GM12864 (cell line): ENCODE data around the gene PODNL1.

Experiments used
- DNase-seq: peaks from one replicate; pipeline ENCODE4 v3.0.0-alpha.2; 2011; ENCODE audit warnings: low read depth
- H3K4me3 ChIP-seq: 2 replicates; pipeline ENCODE4 v1.5.1; 2011; ENCODE audit warnings: mild to moderate bottlenecking, low read depth, low read length, control low read depth
- TF ChIP-seq, protein P1 (sequence below): IDR thresholded peaks from 2 replicates; pipeline ENCODE4 v1.5.1; 2011; ENCODE audit warnings: low read depth, mild to moderate bottlenecking, moderate library complexity, low read length, control low read depth, inconsistent platforms; ENCODE audit errors: missing control alignments

Gene PODNL1

DNA sequence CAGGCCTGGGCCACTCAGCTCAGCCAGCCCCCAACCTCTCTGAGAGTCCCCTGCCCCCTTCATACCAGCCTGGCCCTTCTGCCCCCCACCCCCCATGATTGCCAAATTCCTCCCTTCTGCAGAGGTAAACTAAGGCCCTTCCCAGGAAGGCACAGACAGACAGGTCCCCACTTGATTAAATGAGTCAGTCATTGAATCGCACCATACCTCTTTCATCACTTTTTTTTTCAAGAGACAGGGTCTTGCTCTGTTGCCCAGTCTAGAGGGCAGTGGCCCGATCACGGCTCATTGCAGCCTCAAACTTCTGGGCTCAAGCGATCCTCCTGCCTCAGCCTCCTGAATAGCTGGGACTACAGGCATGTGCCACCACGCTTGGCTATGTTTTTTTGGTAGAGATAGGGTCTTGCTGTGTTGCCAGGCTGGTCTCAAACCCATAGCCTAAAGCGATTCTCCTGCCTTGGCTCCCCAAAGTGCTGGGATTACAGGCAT is 6.0 kb downstream of the PODNL1 start:
- H3K4me3 ChIP-seq, result no peak overlapping the region
- DNase-seq, result no peak
- TF ChIP-seq, protein P1, sequence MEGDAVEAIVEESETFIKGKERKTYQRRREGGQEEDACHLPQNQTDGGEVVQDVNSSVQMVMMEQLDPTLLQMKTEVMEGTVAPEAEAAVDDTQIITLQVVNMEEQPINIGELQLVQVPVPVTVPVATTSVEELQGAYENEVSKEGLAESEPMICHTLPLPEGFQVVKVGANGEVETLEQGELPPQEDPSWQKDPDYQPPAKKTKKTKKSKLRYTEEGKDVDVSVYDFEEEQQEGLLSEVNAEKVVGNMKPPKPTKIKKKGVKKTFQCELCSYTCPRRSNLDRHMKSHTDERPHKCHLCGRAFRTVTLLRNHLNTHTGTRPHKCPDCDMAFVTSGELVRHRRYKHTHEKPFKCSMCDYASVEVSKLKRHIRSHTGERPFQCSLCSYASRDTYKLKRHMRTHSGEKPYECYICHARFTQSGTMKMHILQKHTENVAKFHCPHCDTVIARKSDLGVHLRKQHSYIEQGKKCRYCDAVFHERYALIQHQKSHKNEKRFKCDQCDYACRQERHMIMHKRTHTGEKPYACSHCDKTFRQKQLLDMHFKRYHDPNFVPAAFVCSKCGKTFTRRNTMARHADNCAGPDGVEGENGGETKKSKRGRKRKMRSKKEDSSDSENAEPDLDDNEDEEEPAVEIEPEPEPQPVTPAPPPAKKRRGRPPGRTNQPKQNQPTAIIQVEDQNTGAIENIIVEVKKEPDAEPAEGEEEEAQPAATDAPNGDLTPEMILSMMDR, result no peak

- DNase-seq, result no peak
- TF ChIP-seq, protein P1, result no peak
- H3K4me3 ChIP-seq, result no peak overlapping the region
Measured at GRCh38 chr19:13931391-13932148, 6.6 kb downstream of the PODNL1 start.

GRCh38 chr19:13930402-13930801 is 7.8 kb downstream of the PODNL1 start:
- TF ChIP-seq, protein P1, result no peak
- H3K4me3 ChIP-seq, result no peak overlapping the region
- no peak for DNase-seq

- DNase-seq, result no peak
- no peak overlapping the region for H3K4me3 ChIP-seq
- TF ChIP-seq, protein P1, result no peak
Measured at GRCh38 chr19:13929956-13930355, 8.3 kb downstream of the PODNL1 start.

DNA sequence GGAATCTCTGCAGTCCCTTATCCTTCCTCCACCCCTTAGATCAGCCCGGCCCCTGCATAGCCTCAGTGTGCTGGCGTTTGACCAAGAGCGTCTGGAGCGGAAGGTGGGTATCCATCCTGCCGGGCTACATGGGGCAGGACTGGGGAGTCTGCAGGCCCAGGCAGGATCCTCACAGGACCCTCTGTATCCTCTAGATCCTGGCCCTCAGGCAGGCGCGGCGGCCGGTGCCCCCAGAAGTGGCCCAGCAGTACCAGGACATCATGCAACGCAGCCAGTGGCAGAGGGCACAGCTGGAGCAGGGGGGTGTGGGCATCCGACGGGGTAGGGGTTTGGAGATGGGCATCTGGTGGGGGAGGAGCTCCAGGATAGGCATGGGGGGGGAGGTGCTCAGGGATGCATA is 8.9 kb downstream of the PODNL1 start:
- no peak overlapping the region for H3K4me3 ChIP-seq
- DNase-seq, result no peak
- TF ChIP-seq, protein P1, result no peak

DNA sequence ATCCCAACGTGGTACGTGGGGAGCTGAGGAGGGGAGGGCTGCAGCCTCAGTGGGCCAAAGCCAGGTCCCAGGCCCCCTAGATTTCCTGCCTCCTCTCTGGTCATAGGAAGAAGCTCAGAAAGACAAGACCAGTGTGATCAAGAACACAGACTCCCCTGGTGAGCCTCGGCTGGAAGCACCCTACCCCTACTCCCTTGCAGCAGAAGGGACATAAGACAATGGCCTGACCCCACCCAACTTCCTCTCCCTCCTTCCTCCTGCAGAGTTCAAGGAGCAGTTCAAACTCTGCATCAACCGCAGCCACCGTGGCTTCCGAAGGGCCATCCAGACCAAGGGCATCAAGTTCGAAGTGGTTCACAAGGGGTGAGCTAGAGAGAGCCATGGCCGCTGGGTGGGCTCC is 11.5 kb downstream of the PODNL1 start:
- no peak overlapping the region for H3K4me3 ChIP-seq
- TF ChIP-seq, protein P1, result no peak
- DNase-seq, result no peak

- TF ChIP-seq, protein P1, result no peak
- DNase-seq, result no peak
- no peak overlapping the region for H3K4me3 ChIP-seq
Measured at GRCh38 chr19:13926010-13926409, 12.2 kb downstream of the PODNL1 start.
